SK-N-SH treated with all-trans-retinoic acid at 6 μM for 48 hours (cell line): ENCODE results near the gene NRXN3.

Source experiments
- ARNTL ChIP-seq: fragments of 450-650 bp; formaldehyde crosslinking; IDR thresholded peaks from 2 replicates; pipeline ENCODE4 v1.5.0; 2020; ENCODE audit warnings: low read depth, mild to moderate bottlenecking, moderate library complexity, borderline replicate concordance
- CREB5 ChIP-seq: fragments of 250-450 bp; sonication (Bioruptor Pico); IDR thresholded peaks from 2 replicates; pipeline ENCODE4 v1.5.1; 2020; ENCODE audit warnings: low read depth, mild to moderate bottlenecking, moderate library complexity
- ISL1 ChIP-seq: fragments of 250-450 bp; sonication (Bioruptor Pico); IDR thresholded peaks from 2 replicates; pipeline ENCODE4 v2.1.2; 2022; ENCODE audit warnings: mild to moderate bottlenecking, moderate library complexity
- PATZ1 ChIP-seq: fragments of 250-450 bp; sonication (Bioruptor Pico); IDR thresholded peaks from 2 replicates; pipeline ENCODE4 v1.8.0; 2020; ENCODE audit warnings: mild to moderate bottlenecking, moderate library complexity, borderline replicate concordance
- ZFP3 ChIP-seq: fragments of 250-450 bp; sonication (Bioruptor Pico); IDR thresholded peaks from 2 replicates; pipeline ENCODE4 v1.5.0; 2020; ENCODE audit warnings: mild to moderate bottlenecking, moderate library complexity
- ZFP30 ChIP-seq: fragments of 450-650 bp; formaldehyde crosslinking; IDR thresholded peaks from 2 replicates; pipeline ENCODE4 v1.5.0; 2022; ENCODE audit warnings: mild to moderate bottlenecking, moderate library complexity

DNA sequence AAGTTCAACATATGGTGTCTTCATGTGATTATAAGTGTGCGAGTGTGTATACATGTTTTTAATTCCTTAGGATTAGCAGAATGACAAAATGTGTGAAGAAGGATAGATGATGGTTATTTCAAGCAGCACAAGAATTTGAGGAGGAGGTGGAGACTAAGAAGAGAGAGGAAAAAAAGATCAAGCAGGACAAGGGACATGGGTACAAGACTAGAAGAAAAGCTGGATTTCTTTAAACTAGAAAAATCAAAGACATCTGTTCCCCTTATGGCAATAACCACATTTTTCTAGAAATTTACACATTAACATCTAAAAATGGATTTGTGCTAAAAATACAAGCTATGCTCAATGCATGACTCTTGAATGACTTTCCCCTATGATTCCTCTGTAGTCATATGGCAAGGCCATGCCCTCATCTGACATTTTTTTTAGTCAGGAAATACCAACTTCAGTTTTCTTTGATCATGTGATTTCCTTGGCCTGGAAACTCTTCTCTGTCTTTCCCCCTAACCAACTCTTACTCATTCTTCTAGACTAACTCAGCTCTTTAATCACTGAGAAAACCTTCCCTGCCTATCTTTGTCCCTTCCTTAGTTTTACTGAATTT is 435.8 kb downstream of the NRXN3 start:
- TF ChIP-seq ARNTL (CRISPR knock-in tag) (no peak), PATZ1 (no peak), ISL1 (CRISPR knock-in tag) (no peak), ZFP30 (no peak), ZFP3 (no peak), CREB5 (no peak)
